ENCODE results near the gene TBRG4.

TBRG4 gene

DNA sequence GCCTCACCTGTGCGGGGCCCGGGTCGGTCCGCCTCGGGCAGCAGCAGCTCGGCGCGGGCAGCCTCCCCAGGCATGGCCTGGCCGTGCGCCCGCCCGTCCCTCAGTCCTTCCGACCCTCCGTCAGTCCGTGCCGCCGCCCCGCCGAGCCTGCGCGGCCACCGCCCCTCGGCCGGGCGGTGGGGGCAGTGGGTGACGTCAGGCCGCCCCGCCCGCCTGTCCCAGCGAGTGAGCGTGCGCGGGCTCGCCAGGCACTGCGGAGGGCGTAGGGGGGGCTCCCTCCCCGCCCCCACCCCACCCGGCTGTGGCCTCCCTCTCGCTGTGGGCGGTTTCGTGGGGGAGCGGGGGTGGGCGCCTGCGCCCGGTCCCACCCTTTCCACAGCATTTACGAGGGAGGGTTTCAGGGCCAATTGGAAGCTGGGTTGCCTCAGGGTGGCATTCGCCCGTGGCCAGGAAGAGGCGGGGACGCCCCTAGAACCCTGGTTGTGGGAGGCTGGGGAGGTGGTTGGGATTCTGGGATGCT is 22.6 kb downstream of the TBRG4 start, which contains the start of gene NACAD:
Gene NACAD (minus strand): TSS at position 149 of the 520 bp plus-strand sequence. CDS start 75 bp downstream, at position 74.
- Histone ChIP-seq H3K36me3 (ENCODE audit: insufficient read depth, low read length) (no peaks in the 10 kb centered on the region), H3K9ac (ENCODE audit: low read depth, low read length) (no peak within 1 kb of the TSS), H3K9me3 (ENCODE audit: insufficient read depth, low read length, severe bottlenecking) (no peaks in the 10 kb centered on the region), H3K27ac (ENCODE audit: low read length) (no peak within 1 kb of the TSS), H3K27me3 (ENCODE audit: insufficient read depth, low read length, poor library complexity) (no peaks in the 10 kb centered on the region), H2AFZ (ENCODE audit: low read depth, low read length) (no peak within 1 kb of the TSS), H3K79me2 (ENCODE audit: insufficient read depth, low read length) (no peaks in the 10 kb centered on the region), H4K20me1 (ENCODE audit: insufficient read depth, low read length) (no peaks in the 10 kb centered on the region), H3K4me2 (ENCODE audit: insufficient read depth, low read length) (no peak within 1 kb of the TSS), H3K4me3 (ENCODE audit: low read depth in 1 of 2, low read length in 2 of 2) (no peak within 1 kb of the TSS), H3K4me1 (ENCODE audit: insufficient read depth, low read length) (no peaks in the 10 kb centered on the region)
- DNase-seq = no peak
- ATAC-seq (ENCODE audit: insufficient read depth, low read depth) = no peak
- TF ChIP-seq CTCF (IDR thresholded peaks at IDR 0.05; ENCODE audit: borderline replicate concordance, extremely low read depth, low read length, poor library complexity, severe bottlenecking) (no peak), EZH2 (IDR thresholded peaks at IDR 0.05; ENCODE audit: borderline replicate concordance, low read depth, low read length, severe bottlenecking) (no peak)

DNA sequence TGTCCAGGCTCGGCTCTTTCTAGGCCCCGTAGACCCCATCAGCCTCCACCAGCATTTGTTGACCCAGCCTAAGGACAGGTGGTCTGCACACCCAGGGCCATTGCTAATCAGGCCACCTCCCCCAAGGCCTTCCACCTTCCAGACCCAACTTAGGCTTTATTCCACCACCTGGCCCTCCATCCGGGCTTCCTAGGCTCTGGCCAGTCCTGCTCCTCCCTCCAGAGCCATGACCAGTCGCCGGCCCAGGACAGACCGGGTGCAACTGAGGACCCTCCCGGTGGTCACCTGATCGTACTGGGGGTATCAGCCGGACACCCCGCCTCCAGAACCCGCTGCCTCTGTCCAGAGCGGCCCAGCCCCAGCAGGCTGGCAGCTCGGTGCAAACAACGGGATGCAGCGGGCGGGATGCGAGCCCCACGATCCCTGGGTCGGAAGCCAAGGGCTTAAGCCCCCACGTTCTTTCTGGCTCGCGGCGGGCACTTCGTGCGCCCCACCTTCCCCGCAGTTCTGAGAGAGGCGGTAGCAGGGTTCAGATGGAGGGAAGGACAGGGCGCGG is 23.3 kb downstream of the TBRG4 start:
- DNase-seq (no peak), ATAC-seq (ENCODE audit: insufficient read depth, low read depth) (no peak)
- Histone ChIP-seq H3K79me2 (ENCODE audit: insufficient read depth, low read length) (no peaks in the 10 kb centered on the region), H3K27me3 (ENCODE audit: insufficient read depth, low read length, poor library complexity) (no peaks in the 10 kb centered on the region), H2AFZ (ENCODE audit: low read depth, low read length) (no peak overlapping the region), H3K9ac (ENCODE audit: low read depth, low read length) (no peak overlapping the region), H3K4me1 (ENCODE audit: insufficient read depth, low read length) (no peaks in the 10 kb centered on the region), H3K4me2 (ENCODE audit: insufficient read depth, low read length) (no peak overlapping the region), H3K9me3 (ENCODE audit: insufficient read depth, low read length, severe bottlenecking) (no peaks in the 10 kb centered on the region), H4K20me1 (ENCODE audit: insufficient read depth, low read length) (no peaks in the 10 kb centered on the region), H3K27ac (ENCODE audit: low read length) (no peak overlapping the region), H3K36me3 (ENCODE audit: insufficient read depth, low read length) (no peaks in the 10 kb centered on the region), H3K4me3 (ENCODE audit: low read depth in 1 of 2, low read length in 2 of 2) (no peak overlapping the region)
- no peak for TF ChIP-seq CTCF (IDR thresholded peaks at IDR 0.05; ENCODE audit: borderline replicate concordance, extremely low read depth, low read length, poor library complexity, severe bottlenecking)
- TF ChIP-seq EZH2 (IDR thresholded peaks at IDR 0.05; ENCODE audit: borderline replicate concordance, low read depth, low read length, severe bottlenecking) = no peak

GRCh38 chr7:45087301-45088145 is 24.0 kb downstream of the TBRG4 start:
- Histone ChIP-seq H4K20me1 (ENCODE audit: insufficient read depth, low read length) (no peaks in the 10 kb centered on the region), H3K27me3 (ENCODE audit: insufficient read depth, low read length, poor library complexity) (no peaks in the 10 kb centered on the region), H3K9me3 (ENCODE audit: insufficient read depth, low read length, severe bottlenecking) (no peaks in the 10 kb centered on the region), H3K36me3 (ENCODE audit: insufficient read depth, low read length) (no peaks in the 10 kb centered on the region), H3K4me1 (ENCODE audit: insufficient read depth, low read length) (no peaks in the 10 kb centered on the region), H3K9ac (ENCODE audit: low read depth, low read length) (no peak overlapping the region), H3K4me2 (ENCODE audit: insufficient read depth, low read length) (no peak overlapping the region), H3K27ac (ENCODE audit: low read length) (no peak overlapping the region), H3K4me3 (ENCODE audit: low read depth in 1 of 2, low read length in 2 of 2) (no peak overlapping the region), H3K79me2 (ENCODE audit: insufficient read depth, low read length) (no peaks in the 10 kb centered on the region), H2AFZ (ENCODE audit: low read depth, low read length) (no peak overlapping the region)
- TF ChIP-seq CTCF (IDR thresholded peaks at IDR 0.05; ENCODE audit: borderline replicate concordance, extremely low read depth, low read length, poor library complexity, severe bottlenecking) (no peak), EZH2 (IDR thresholded peaks at IDR 0.05; ENCODE audit: borderline replicate concordance, low read depth, low read length, severe bottlenecking) (no peak)
- no peak for ATAC-seq (ENCODE audit: insufficient read depth, low read depth)
- no peak for DNase-seq
